ENCODE results near the gene GRAMD2B. TPM values are rescaled to one million over a fixed set of nuclear protein-coding genes. Genes with fewer than 3 reads are reported as not detected.
"Not testable (repeated sequence)": the region's sequence is repeated elsewhere in the genome, so short reads cannot be mapped to it uniquely, and the experiment has no call there.

GRAMD2B gene
- total RNA-seq, 1 donor from 2014 or later: 29.3 TPM

DNA sequence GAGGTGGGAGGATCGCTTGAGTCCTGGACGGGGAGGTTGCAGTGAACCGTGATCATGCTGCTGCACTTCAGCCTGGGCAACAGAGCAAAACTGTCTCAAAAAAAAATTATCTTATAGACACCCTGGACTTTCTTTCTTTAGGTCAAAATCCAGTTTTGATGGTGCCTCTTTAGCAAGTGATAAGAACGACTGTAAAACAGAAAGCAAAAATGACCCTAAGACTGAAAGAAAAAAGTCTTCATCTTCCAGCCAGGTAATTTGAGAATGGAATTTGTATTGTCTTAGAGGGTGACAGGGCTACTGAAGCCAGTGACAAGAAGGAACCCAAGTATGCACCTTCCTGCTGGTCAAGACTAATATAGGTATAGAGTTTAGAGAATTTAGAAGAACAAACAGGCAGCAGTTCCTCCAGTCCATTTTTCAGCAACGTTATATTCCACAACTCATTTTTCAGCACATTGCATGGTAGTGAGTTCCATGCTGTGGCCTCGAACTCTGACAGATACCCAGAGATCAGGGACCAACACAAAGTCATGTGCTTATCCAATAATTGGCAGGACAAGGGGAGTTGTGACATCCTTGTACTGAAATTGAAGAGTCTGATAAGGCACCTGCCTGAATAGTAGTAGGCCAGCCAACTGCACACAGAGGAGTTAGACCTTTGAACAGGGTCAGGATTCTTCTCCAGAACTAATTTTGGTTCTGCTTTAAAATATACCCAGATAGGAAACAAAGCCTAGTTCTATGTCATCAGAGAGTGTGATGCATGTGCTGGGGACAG is 46.5 kb downstream of the GRAMD2B start:
- no peak for DNase-seq (ENCODE audit: missing footprints)
- peak; percentile 83 for ATAC-seq
- intact Hi-C loops (cut with DNase I): no loop called here

DNA sequence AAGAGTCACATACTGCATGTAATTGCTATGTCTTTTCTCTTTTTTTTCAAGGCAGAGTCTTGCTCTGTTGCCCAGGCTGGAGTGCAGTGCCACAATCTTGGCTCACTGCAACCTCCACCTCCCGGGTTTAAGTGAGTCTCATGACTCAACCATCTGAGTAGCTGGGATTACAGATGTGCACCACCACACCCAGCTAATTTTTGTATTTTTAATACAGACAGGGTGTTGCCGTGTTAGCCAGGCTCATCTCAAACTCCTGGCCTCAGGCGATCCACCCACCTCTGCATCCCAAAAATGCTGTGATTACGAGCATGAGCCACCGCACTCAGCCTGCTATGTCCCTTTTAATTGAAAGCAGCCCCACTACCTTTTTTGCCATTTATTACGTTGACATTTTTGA is 47.3 kb downstream of the GRAMD2B start:
- intact Hi-C loops (cut with DNase I); ATAC-seq: not testable (repeated sequence)

DNA sequence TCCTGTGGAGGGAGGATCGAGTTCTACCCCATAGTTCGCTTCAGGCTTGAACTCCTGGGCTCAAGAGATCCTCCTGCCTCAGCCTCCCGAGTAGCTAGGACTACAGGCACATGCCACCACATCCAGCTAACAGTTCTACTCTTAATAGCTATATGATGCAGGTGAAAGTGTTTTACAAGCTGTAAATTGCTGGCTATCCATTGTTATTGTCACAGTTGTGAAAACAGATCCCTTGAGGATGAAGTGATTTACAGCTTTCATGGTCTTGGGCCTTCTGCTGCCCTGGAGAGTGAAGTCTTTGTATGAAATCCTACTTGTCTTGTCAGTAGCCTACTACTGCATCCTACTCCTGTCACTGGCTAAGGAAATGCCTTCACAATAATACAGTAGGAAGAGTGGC is 48.0 kb downstream of the GRAMD2B start:
- no peak for DNase-seq (ENCODE audit: missing footprints)
- ATAC-seq: no peak
- intact Hi-C loops (cut with DNase I): no loop called here

More for the DNA sequence above, 47.3 kb downstream of the GRAMD2B start:
- not testable (repeated sequence) for DNase-seq (ENCODE audit: missing footprints)

DNA sequence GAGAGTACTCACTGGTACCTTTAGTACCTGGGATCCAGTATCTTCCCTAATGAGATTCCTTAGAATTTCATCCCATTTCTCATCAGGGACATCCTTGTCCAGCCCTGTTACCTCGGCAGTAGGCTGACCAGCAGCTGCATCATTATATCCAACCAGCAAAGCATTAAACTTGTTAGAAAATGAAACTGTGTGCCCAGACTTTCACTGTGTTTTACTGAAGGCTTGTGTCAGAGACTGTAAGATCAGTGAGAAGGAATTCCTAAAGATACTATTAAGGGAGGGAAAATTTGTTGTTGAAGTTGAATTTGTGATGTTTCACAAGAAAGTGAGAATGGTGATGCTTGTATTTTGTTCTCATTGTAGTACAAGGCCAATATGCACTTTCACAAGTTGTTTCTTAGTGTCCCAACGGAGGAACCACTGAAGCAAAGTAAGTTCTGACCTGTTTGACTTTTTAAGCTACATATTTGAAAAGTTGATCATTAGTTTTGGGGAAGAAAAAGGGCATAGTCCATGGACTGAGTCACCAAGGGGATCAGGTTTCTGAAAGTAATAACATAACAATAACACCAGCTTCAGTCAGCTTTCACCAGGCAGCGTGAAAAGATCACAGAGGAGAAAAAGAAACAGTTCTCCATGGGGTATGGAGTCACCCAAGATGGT is 48.8 kb downstream of the GRAMD2B start:
- intact Hi-C loops (cut with DNase I): no loop called here
- no peak for ATAC-seq
- DNase-seq (ENCODE audit: missing footprints): no peak

DNA sequence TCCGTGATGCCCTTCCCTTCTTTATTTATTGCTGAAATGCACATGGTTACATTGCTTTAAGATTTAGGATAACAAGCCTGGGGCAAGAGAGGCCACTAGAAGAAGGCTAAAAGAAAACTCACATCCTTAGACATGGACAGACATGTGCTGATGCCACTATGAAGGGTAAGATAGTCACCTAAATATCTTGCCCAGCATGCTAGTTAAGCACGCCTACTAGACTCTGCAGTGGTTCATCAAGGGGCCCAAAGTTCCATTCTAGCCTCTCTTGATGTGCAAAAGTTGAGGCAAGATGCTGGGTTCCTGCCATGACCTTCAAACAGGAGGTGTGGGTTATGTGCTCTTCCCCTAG is 49.3 kb downstream of the GRAMD2B start:
- intact Hi-C loops (cut with DNase I): no loop called here
- no peak for DNase-seq (ENCODE audit: missing footprints)
- no peak for ATAC-seq

DNA sequence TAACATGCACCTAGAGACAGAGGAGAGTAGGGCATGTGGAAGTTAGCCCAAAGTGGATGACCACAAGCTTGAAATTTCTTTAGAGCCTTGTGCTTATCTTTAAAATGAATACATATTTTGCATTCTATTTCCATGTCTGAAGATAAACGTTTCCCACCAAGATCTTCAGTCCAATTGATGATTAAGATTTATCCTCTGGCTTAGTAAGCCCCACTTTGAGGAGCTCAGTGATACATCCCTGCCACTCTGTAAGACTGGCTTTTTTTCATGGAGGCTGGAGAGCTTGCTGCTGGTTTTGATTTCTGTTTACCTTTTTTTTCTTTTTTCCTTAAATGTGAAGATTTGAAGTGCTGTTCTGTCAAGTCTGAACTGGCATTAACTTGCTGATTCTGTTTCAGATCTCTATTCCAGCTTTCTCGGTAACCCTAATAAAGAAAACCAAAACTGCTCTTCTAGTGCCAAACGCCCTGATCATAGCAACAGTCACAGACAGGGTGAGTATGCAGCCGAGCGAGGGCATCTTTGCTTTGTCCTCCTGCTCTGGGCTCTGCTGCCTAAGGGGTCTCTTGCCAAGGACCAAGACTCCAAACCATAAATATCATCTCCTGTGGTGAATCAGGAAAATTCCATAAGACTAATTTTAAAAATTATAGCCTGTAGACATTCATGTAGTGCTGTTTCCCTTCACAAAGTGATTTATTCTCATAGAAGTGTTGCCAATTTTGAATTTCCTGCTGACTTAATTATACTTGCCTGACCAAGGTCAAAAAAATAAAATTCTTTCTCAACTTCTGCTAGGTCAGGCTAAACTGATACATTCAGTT is 54.3 kb downstream of the GRAMD2B start:
- no peak for DNase-seq (ENCODE audit: missing footprints)
- intact Hi-C loops (cut with DNase I): no loop called here
- no peak for ATAC-seq

DNA sequence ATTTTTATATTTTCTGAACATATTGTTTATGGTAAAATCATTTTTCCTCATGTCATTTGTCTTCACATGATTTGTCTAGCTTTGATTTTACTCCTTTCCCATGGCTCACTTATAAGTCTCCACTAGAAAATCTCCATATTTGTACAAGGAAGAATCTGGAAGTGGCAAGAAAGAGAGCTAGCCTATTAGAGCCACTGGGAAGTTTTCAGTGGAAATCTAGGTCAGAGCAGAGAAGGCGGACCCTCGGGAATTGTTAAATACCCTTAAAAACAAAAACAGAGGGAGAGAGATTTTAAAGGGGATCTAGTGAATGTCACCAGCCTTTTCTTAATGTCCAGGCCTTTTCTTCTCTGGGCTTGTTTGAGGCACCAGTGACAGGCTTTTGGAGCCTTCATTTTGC is 56.6 kb downstream of the GRAMD2B start:
- DNase-seq (ENCODE audit: missing footprints): no peak
- ATAC-seq: peak; percentile 60
- intact Hi-C loops (cut with DNase I): no loop called here

DNA sequence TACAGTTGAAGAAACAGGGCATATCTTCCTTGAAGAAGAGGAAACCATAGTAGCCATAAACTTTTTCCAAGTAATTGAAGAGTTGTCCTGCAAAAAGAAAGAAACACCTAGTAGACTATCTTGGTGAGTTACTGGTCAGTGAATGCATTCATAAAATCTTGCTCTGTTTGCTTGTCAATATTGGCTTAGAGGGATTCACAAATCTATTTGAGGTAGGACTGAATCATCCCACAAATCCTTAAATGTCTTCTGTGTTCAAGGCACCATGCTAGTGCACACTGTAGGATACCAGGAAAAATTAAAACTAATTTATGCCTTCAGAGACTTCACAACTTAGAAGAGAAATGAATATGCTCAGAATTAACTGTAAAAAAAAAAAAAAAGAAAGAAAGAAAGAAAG is 57.6 kb downstream of the GRAMD2B start:
- DNase-seq (ENCODE audit: missing footprints) (no peak), ATAC-seq (no peak)
- intact Hi-C loops (cut with DNase I): no loop called here

DNA sequence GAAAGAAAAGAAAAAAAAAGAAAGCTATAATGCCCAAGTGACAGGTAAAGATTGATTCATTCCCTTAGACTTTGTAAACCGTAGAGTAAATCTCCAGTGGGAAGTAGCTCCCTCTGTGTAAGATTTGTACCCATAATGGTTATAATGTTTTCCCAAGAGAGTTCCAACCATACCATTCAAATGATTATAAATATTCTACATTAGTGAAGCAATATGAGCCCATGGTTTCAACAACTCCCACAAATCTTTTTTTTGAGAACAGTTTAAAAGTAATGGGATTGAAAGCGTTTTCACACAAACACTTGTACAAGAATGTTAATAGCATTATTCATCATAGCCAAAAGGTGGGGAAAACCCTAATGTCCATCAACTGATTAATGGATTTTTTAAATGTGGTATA is 58.0 kb downstream of the GRAMD2B start:
- no peak for DNase-seq (ENCODE audit: missing footprints)
- ATAC-seq: no peak
- intact Hi-C loops (cut with DNase I): no loop called here

DNA sequence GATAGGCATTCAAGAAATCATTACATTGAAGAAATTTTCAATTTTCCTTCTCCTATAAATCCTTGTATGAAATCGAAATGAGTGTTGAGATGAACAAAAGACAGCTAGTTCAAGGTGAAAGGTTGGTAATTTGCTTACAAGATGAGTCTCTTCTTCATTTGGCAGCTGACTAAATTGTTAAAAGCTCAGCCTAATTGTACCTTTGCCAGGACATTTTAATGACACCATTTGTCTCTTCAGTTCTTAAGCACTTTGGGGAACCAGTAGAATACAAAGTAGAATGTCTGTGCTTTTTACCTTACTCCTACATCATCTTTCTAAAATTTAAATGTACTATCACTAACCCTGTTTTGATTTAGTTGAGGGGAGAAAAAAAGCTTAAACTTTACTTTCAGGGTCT is 59.4 kb downstream of the GRAMD2B start:
- ATAC-seq: no peak
- intact Hi-C loops (cut with DNase I): no loop called here
- DNase-seq (ENCODE audit: missing footprints): no peak

DNA sequence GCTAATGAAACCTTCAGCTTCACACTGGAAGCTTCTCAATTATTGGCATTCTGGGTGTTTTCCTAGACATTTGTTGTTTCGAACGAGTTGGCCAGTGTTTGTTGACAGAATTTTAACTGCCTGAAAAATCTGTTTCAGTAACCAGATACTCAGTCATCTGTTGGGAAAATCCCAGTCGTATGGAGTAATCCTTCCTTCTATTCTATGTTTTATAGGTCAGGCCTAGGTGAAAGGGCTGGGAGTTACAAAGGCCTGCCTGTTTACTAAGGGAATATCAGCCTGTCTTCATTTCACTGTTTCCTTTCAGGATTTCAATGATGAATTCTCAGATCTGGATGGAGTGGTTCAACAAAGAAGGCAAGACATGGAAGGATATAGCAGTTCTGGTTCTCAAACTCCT is 59.9 kb downstream of the GRAMD2B start:
- DNase-seq (ENCODE audit: missing footprints): no peak
- ATAC-seq: no peak
- intact Hi-C loops (cut with DNase I): no loop called here

DNA sequence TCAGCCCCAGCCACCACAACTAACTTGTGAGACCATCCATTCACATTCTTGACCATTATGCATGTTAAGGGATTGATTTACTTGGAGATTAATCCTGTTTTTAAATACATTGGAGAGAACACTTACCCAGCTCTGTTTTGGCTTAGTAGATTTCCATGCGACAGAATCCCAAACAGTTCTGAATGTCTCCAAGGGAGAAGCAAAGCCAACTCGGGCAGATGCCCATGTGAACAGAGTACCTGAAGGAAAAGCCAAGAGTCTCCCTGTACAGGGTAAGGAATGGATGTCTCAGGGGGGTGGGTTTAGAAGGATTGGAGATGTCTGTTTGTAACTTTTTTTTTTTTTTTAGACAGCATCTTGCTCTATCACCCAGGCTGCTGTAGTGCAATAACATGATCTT is 61.0 kb downstream of the GRAMD2B start:
- ATAC-seq (no peak), DNase-seq (ENCODE audit: missing footprints) (no peak)
- intact Hi-C loops (cut with DNase I): no loop called here

DNA sequence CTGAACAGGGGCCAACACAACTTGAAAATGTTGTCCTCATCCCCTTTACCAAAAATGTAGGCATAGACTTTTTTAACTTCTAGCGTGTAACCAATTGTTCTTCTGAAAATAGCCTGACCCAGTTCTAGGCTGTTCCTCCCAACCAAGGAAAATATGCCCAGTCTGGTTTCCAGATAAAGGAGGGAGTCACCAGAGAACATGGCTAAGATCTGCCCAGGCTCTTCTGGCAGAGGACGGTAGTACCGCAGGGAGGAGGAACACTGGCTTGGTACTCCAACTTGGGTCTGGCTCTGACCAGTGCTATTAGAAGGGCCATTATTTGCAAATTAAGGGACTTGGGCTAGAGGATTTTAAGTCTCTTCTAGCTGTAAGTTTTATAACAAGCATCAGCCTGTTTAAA is 63.1 kb downstream of the GRAMD2B start:
- no peak for DNase-seq (ENCODE audit: missing footprints)
- intact Hi-C loops (cut with DNase I): no loop called here
- peak; percentile 63 for ATAC-seq

DNA sequence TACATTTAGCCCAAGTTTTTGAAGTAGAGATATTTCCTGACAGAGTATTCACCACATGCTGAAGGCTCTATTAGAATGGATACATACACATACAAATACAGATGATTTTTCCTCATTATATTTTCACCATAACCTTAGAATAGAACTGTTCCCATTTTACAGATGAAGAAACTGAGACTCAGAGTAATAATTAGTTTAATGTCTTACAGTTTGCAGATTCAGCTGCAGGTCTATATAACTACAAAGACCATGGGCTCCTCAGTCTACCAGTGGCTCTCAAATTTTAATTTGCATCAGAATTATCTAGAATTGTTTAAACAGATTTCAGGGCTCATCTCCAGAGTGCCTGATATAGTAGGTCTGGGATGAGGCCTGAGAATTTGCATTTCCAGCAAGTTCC is 64.4 kb downstream of the GRAMD2B start:
- intact Hi-C loops (cut with DNase I): no loop called here
- ATAC-seq: no peak
- DNase-seq (ENCODE audit: missing footprints): no peak

DNA sequence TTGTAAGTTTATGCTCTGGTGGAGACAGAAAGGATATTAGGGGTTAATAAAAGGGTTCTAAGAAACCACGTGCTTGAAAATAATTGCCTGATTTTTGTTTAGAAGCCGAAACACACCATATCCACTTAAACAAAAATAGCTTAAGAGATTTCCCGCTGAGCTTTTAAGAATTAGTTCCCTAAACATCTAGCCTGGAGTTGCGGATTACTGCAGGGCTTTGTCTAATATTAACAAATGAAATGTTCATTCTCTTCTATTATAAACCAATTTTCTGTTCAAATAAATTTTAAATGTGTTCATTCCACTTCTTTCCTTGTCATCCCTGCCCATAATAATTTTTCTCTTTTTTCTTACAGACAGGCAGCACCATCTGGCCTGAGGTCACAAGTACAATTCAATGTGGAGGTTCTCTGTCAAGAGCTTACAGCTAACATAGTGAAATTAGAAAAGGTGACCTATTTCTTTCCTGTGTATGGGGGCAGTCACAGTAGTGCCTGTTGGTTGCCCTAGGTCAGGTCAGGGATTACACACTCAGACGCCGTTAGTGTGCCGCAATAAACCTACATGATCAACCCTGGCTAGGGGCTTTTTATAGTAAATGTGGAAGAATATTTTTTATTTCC is 65.3 kb downstream of the GRAMD2B start:
- DNase-seq (ENCODE audit: missing footprints) (no peak), ATAC-seq (no peak)
- intact Hi-C loops (cut with DNase I): no loop called here

DNA sequence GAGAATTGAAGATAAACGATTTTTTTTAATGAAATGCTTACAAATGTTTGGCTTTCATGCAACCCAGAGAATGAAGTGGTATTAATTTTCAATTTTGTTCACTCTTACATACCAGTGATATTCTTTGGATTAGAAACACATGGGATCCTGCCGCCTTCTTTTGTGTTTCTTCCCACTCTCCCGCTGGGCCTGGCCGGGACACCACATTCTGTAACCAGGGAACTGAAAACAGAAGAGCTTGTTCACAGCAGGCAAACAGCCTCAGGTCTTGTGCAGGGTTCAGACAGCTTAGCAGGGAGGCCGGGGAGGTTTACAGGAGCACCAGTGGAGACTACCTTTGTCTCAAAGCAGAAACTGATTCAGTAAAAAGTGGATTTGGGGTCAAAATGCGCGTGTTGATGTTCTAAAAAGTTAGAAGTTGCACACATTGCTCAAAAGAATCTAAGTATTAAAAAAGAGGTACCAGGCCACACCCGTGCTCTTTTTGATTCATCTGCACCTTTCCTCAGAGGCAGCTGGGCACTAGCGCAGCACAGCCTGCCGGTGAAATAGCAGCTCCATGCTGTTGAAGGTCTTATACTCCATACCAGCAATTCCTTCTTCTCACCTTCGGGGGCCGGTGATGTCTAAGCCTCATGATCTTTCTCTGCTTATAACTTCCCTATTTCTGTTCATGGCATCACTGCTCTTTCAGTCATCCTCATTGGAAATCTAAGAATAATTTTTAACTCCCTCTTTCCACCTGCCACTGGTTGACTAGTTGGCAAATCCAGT is 67.1 kb downstream of the GRAMD2B start:
- intact Hi-C loops (cut with DNase I): no loop called here
- no peak for DNase-seq (ENCODE audit: missing footprints)
- ATAC-seq: no peak

DNA sequence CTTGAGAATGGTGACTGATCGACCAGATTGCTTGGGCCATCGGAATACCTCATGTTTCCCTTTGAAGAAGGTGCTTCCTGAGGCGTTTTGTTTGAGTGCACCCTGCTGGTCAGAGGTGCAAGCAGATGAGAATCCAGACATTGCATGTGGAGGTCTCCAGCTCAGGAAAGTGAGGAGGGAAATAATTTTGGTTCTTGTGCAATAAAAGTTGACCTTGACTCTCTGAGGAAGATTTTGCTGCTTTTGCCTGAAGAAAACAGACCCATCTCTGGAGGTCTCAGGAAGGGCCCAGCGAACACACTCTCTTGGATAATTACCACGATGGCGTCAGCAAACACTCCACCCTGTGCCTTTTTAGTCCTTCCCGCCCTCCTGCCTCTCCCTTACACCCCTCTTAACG is 69.7 kb downstream of the GRAMD2B start:
- ATAC-seq: no peak
- intact Hi-C loops (cut with DNase I): loop anchor here (2.0 kb wide), 1 partner anchor 138 kb away; no protein-coding TSS in a partner anchor
- DNase-seq (ENCODE audit: missing footprints): no peak

DNA sequence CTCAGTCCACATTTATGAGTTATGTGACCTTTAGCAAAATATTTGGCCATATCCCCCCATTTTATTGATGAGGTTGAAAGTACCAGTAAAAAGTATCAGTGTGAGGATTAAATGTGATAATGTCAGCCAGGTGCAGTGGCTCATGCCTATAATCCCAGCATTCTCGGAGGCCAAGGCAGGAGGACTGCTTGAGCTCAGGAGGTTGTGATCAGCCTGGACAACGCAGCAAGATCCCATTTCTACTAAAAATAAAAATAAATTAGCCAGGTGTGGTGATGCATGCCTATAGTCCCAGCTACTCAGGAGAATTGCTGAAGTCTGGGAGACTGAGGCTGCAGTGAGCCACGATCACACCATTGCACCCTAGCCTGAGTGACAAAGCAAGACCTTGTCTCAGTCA is 71.2 kb downstream of the GRAMD2B start:
- ATAC-seq: no peak
- no peak for DNase-seq (ENCODE audit: missing footprints)
- intact Hi-C loops (cut with DNase I): no loop called here

DNA sequence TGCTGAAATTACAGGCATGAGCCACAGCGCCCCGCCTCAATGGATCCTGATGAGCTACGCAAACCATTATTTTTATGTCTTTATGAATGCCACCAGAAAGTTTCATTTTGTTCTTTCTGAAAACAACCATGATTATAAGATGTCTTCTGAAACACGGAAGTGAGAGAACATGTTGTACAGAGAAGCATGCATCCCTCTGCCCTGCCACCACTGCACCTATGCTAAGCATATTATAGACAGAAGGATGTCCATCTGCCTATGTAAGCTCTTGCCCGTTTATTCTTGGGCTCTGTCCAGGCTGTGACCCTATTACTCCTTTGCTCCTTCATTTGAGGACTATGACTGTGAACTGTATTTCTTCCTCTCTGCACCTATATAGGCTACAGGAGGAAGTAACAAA is 74.3 kb downstream of the GRAMD2B start:
- no peak for ATAC-seq
- intact Hi-C loops (cut with DNase I): no loop called here
- DNase-seq (ENCODE audit: missing footprints): no peak
